T-helper 1 cell (primary cell): Measurements from ENCODE around the gene FOXK2.
A peak's percentile ranks its signal among the peaks of the same experiment; 100 is the strongest.

Source experiments
- DNase-seq, 5 donors: peaks; one replicate each; pipeline ENCODE4 v3.0.0-alpha.2; 2012 to 2020

FOXK2 gene

DNA sequence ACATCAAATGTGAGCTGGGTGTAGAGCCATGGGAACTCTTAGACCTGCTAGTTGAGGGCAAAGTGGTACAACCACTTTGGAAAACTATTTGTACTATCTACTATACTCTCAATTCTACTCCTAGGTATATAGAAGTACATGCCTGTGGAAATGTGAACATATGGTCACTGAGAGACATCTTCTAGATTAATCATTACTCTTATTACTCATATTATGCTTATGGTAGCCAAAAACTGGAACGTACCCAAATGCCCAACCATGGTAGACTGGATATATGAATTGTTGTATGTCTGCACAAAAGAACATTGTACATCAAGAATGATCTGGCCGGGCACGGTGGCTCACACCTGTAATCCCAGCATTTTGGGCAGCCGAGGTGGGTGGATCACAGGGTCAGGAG is 126.0 kb downstream of the FOXK2 start:
- DNase-seq: no peak

DNA sequence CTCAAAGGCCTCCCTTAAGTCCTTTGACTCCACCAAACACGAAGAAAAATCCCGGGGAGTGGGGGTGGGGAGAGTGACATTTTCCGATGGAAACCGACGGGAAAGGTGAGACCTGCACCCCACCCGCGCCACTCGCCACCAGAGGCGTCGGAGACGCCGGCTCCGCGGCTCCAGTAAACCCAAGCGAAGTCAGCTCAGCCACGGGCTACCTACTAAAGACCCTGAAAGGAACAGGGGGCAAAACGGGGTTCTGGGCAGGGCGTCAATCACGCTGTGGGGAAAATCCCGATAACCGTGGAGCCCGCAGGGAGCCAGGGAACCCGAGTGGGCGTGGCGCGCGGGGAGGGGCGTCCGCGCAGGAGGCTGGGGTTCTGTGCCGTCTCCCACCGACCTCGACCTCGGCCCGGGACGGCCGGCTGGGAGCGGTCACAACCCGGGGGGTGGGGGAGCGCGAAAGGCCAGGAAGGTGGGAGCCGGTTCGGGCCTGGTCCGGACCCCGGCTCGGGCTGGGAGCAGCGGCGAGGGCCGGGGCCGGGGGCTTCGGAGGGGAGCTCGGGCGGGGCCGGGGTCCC is 128.1 kb downstream of the FOXK2 start:
- DNase-seq: peak; percentile 21 to 59 (median 42)

DNA sequence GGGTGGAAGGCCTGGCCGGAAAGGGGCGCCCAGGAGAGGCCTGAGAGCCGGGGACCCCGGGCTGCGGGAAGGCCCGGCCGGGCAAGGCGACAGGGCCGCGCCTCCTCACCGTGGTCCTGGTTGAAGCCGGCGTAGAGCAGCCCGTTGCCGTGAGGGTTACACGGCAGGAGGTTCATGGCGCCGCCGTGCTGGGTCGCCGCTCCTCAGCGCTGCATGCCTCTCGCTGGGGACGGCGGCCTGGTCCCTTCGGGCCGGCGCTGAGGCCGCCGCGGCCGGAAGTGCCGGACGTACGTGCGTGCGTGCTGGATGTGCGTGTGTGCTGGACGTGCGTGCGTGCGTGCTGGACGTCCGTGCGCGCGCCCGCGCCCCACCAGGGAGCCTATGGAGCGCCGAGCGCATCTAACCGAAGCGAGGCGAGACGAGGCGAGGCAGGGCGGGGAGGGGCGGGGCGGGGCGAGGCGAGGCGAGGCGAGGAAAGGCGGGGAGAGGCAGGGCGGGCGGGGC is 128.7 kb downstream of the FOXK2 start, which contains the start of gene WDR45B:
Gene WDR45B, minus strand, starts transcription at position 280 of the 504 bp plus-strand sequence. Its CDS starts 104 bp downstream, at position 176.
- DNase-seq: peak; percentile 76 to 97 (median 83)

DNA sequence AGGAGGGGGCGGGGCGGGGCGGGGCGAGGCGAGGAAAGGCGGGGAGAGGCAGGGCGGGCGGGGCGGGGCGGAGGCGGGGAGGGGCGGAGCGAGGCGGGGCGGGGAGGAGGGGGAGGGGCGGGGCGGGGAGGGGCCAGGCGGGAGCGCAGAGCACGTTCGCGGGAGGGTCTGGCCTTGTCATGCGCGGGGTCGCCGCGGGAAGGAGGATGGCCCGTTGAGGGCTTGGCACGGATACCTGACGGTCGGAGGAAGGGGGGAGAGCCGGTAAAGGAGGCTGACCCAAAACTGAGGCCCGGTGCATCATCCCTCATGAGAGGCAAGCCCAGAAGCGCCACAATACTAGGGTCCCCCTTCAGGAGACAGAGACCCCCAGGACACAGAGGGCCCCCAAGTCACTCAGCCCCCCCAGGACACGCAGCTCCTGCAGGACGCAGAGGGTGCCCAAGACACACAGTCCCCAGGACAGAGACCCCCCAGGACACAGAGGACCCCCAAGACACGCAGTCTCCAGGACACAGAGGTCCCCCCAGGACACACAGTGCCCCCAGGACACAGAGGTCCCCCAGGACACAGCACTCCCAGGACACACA is 129.3 kb downstream of the FOXK2 start:
- peak in 2 of 5 donors; percentile 29 to 36 for DNase-seq

DNA sequence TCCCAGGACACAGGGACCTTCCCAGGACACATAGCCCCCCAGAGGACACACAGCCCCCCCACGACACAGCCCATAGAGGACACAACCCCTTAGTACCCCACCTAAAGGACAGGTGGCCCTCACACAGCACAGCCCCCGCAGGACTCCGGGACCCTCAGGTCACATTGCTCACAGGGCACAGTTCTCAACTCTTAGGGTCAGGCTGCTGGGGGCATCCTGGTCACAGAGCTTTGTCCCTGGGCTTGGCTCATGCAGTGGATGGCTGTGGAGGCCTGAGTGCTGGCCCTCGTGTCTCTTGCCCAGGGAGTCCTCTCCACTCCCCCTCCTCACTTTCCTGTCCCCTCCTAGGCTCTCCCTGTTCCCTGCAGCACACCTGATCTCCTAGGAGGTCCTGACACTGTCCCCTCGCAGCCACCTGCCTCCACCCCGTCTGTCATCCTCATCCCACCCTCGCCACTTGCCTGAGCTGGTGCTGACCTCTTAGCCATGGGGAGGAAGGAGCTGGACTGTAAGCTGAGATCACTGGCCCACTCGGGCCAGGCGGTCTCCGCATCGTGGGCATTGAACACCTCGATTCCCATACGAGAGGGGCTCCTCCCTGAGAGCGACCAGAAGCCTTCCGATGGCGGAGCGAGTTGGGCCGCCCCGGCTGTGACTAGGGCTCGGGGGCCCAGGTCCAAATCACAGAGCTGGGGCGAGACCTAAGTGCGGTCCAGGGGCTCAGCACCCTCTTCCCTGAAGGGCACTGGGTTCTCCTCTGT is 130.1 kb downstream of the FOXK2 start:
- no peak for DNase-seq

DNA sequence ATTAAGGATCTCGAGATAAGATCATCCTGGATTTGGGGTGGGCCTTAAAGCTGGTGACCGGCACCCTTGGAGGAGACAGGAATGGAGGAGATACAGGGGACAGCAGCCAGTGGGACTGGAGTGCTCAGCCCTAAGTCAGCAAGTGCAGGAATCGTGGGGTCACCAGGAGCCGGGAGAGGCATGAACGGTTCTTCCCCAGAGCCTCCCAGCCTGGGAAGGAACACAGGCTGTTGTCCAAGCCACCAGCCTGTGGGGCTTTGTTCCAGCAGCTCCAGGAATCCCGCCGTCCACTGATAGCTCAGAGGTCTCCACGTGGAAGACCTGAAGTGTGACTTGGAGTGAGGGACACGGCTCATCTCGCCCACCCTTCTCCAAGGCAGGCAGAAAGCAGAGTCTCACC is 131.2 kb downstream of the FOXK2 start:
- no peak for DNase-seq

DNA sequence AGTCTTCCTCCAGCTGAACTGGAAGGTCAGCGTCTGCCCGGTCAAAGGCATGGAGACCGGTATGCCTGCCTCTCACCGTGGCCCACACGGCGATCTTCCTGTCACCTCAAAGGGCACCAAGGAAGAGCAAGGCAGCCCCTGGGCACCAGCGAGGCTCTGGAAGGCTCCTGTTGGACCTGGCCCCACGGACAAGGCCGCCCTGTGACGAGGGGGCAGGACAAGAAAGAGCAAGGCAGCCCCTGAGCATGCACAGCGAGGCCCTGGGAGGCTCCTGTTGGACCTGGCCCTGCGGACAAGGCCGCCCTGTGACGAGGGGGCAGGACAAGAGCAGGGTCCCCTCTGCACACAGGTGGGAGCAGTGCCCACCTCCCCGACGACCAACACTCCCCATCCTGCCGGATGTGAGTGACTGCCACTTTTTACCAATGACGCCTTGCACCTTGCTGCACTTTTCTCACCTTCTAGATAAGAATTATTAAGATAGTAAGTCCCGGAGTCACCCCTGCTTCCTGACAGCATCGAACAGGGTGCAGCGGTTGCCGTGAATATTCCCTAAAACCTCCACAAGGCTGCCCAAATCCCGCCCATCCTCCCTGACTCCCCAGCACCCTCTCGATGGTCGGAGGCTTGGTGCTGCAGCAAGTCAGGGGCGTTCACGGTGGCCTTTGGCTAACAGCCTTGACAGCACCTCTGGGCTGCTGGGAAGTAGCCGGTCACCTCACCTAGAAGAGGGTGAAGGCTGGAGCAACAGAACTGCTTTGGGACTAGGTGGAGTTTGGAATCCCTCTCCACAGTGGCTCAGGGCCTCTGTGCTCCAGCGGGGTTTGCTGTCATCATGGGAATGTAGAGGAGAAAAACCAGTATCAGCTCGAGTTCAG is 134.4 kb downstream of the FOXK2 start:
- DNase-seq: no peak
